ENCODE measurements around the gene PSMA5. TPM values are rescaled to one million over a fixed set of nuclear protein-coding genes. Genes with fewer than 3 reads are reported as not detected.

PSMA5 gene
- total RNA-seq, 1 experiment from 2014 or later: 150 TPM

GRCh38 chr1:109444346-109444745 is 18.1 kb upstream of the PSMA5 start:
- no peak for DNase-seq (ENCODE audit: low spot score)
- CTCF ChIA-PET: interaction anchor here (1.0 kb wide), 1 partner anchor 49 kb away, joined by 4 read pairs; the partner anchor contains the start of gene CYB561D1
- H3K36me3 Mint-ChIP-seq: no peaks in the 10 kb centered on the region
- no peaks in the 10 kb centered on the region for H3K9me3 Mint-ChIP-seq
- peaks cover 16% of the 10 kb centered on the region for H3K27me3 Mint-ChIP-seq (ENCODE audit: low read depth)
- H3K4me3 Mint-ChIP-seq: no peak overlapping the region
- TF ChIP-seq HMGXB4 (CRISPR knock-in tag; IDR thresholded peaks at IDR 0.05) (no peak), USF1 (CRISPR knock-in tag; IDR thresholded peaks at IDR 0.05) (no peak), ZNF671 (CRISPR knock-in tag; IDR thresholded peaks at IDR 0.05) (no peak), CBFB (CRISPR knock-in tag; IDR thresholded peaks at IDR 0.05; ENCODE audit: low read depth) (no peak), ZNF138 (CRISPR knock-in tag; conservative IDR thresholded peaks at IDR 0.05) (no peak), NR1H2 (CRISPR knock-in tag; IDR thresholded peaks at IDR 0.05) (no peak), ESRRA (CRISPR knock-in tag; IDR thresholded peaks at IDR 0.05; ENCODE audit: borderline replicate concordance) (no peak), ZNF232 (CRISPR knock-in tag; IDR thresholded peaks at IDR 0.05) (no peak), ZSCAN18 (CRISPR knock-in tag; IDR thresholded peaks at IDR 0.05) (no peak), ZNF281 (CRISPR knock-in tag; IDR thresholded peaks at IDR 0.05) (no peak), ZNF532 (CRISPR knock-in tag; IDR thresholded peaks at IDR 0.05; ENCODE audit: borderline replicate concordance) (no peak), NFYB (CRISPR knock-in tag; conservative IDR thresholded peaks at IDR 0.05; ENCODE audit: low read depth) (no peak), PRDM15 (CRISPR knock-in tag; IDR thresholded peaks at IDR 0.05) (no peak)
- H3K4me1 Mint-ChIP-seq: no peaks in the 10 kb centered on the region
- no peak for ATAC-seq
- H3K27ac Mint-ChIP-seq: no peak overlapping the region
- POLR2A ChIA-PET: no interaction called here

All from WTC11 (cell line).